Fibroblast of villous mesenchyme (primary cell): Measurements from ENCODE around the gene FBXO38. TPM values are rescaled to one million over a fixed set of nuclear protein-coding genes. Genes with fewer than 3 reads are reported as not detected.
A peak's percentile ranks its signal among the peaks of the same experiment; 100 is the strongest.

ENCODE experiments used
- DNase-seq: peaks from one replicate; pipeline ENCODE4 v3.0.0-alpha.2; 2010; ENCODE audit warnings: low read depth
- H3K4me3 ChIP-seq: 2 replicates; pipeline ENCODE4 v1.5.1; 2011; ENCODE audit warnings: low read depth, mild to moderate bottlenecking, low read length
- CTCF ChIP-seq: IDR thresholded peaks from 2 replicates; pipeline ENCODE4 v1.5.1; 2012; ENCODE audit warnings: low read depth, mild to moderate bottlenecking, low read length; ENCODE audit not compliant: insufficient read depth
- total RNA-seq: library from RNA; depleted of rRNA; stranded (reverse); fragments of >200 nt; gene quantifications from 2 replicates; pipeline ENCODE4 v1.2.3, GENCODE V29; 2012

The FBXO38 gene
- 74.7 and 99.5 TPM in 2 replicates for total RNA-seq

- H3K4me3 ChIP-seq: peak within 1 kb of the TSS; percentile 88
- DNase-seq: peak; percentile 96
- peak; percentile 7 for TF ChIP-seq CTCF
These were observed at the start of gene FBXO38 for GRCh38 chr5:148383564-148384379. TSS of gene FBXO38 (plus strand) at chr5:148383958. CDS start at chr5:148394777, 10,819 bp downstream.

DNA sequence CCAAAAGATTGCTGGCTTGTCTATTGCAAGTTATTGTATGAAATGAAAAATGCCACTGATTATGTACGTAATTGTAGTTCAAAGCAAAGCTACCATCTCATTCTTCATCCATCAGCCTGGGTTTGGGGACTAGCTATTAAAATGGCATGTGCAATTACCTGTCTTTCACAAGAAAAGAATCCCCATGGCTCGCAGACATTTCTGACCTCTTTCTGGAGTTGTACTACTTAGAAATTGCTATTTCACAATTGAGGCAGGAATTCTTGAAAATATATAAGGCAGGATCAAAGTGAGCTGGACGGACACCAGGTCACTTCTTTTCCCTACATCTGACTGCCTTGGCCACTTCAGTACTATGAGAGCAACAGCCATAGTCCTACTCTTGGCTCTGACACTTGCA lies 48.5 kb upstream of the FBXO38 start, which contains the start of gene SPINK9:
Gene SPINK9, plus strand, starts transcription at position 301 of the 400 bp plus-strand sequence. Its CDS starts 55 bp downstream, at position 356.
- H3K4me3 ChIP-seq: no peak within 1 kb of the TSS
- DNase-seq: no peak
- TF ChIP-seq CTCF: no peak

DNA sequence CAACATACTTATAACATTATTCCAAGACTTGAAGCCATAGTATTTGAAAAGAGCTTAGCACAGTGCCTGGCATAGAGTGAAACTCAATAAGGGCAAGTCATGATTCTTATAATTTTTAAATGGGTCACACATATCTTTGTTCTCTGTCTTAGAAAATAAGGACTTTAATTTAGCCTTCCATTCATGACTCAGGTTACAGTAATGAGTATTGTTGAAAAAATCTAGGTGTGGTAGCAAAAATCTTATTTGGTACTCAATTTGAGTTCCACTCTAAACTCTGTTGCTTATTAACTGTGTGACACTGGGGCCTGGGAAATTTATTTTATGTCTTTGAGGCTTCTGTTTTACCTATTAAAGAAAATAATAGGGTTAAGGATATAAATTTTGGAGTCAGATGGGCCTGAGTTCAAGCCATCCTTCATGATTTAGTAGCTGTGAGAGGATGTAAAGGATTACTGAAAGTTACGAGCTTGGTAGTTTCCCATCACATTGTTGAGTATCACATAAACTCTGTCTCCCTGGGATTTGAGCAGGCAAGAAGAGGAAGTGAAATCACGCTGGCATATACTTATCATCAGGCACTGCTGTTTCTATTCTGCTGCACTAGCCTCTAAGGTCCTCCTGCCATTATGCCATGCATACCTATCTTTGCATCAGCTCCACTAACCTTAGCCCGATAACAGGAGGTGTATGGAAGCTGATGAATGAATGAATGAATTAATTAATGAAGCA lies 46.9 kb upstream of the FBXO38 start:
- TF ChIP-seq CTCF: no peak

DNA sequence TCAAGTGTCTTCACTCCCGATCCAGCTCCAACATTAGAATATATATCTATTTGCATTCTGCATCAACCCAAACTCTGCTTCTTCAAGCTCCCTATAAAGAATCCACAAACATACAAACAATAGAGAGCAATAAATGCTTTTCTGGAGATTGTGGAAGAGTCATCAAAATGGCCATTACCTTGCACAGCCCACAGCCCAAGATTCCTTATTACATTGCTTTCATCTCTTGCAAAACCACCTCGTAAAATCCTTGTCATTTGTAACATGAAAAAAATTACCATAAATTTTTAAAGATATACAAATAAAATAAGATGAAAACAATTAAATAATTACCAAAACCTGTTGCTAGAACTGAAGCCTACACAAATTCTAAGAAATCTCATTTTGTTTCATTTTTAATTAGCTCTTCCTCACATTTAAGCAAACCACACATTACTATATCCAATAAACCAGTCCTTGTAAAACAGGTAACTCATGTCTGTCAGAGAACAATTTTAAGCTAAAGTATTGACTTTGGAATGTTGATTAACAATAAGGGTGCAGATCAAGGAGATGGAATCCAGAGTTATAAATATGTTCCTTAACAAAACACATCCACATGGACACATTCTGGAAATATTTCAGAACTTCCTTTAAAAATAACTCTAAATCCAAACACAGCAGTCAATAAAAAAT lies 41.2 kb upstream of the FBXO38 start:
- DNase-seq: no peak
- no peak for TF ChIP-seq CTCF

More for the DNA sequence above, 46.9 kb upstream of the FBXO38 start:
- DNase-seq: peak; percentile 6
- H3K4me3 ChIP-seq: no peak overlapping the region

GRCh38 chr5:148343046-148343407 lies 40.7 kb upstream of the FBXO38 start:
- TF ChIP-seq CTCF: no peak
- no peak for DNase-seq
- no peak overlapping the region for H3K4me3 ChIP-seq

More for the DNA sequence above, 41.2 kb upstream of the FBXO38 start:
- no peak overlapping the region for H3K4me3 ChIP-seq

GRCh38 chr5:148343603-148344487 lies 39.9 kb upstream of the FBXO38 start:
- no peak for TF ChIP-seq CTCF
- H3K4me3 ChIP-seq: no peak overlapping the region
- no peak for DNase-seq
